Peyer's patch (tissue), 4 donors: ENCODE measurements around the gene PANK1. TPM values are rescaled to one million over a fixed set of nuclear protein-coding genes. Genes with fewer than 3 reads are reported as not detected.

Experiments
- DNase-seq, 3 donors: peaks; one replicate each; pipeline ENCODE4 v3.0.0-alpha.2; 2017 to 2019
- H3K27ac ChIP-seq, 4 donors: fragments of 200-600 bp; sonication (generic); one replicate each; pipeline ENCODE4 v1.5.1; 2016 to 2019
- H3K27me3 ChIP-seq, 2 donors: fragments of 200-600 bp; sonication (generic); one replicate each; pipeline ENCODE4 v1.5.1; 2019
- H3K36me3 ChIP-seq, 3 donors: fragments of 200-600 bp; sonication (generic); one replicate each; pipeline ENCODE4 v1.5.1; 2016 to 2019
- H3K4me1 ChIP-seq, 4 donors: fragments of 200-600 bp; sonication (generic); one replicate each; pipeline ENCODE4 v1.5.1; 2016 to 2019
- H3K4me3 ChIP-seq, 4 donors: fragments of 200-600 bp; sonication (generic); 1 replicate in 3 of 4; 2 replicates in 1 of 4; pipeline ENCODE4 v1.5.1; 2016 to 2019; ENCODE audit warnings: mild to moderate bottlenecking in 1 of 4
- H3K9me3 ChIP-seq, 4 donors: fragments of 200-600 bp; sonication (generic); one replicate each; pipeline ENCODE4 v1.5.1; 2016 to 2019; ENCODE audit warnings: mild to moderate bottlenecking in 1 of 4
- CTCF ChIP-seq, 6 experiments: fragments of 450-650 bp in 4 of 6; fragments of 200-600 bp in 2 of 6; sonication (generic) in 1 of 6; IDR thresholded peaks; one replicate each; pipeline ENCODE4 v1.5.1; 2017 to 2019; ENCODE audit warnings: antibody characterized with exemption in 6 of 6, mild to moderate bottlenecking in 3 of 6, moderate library complexity in 1 of 6
- POLR2A ChIP-seq, 2 donors: fragments of 450-650 bp; IDR thresholded peaks; one replicate each; pipeline ENCODE4 v1.5.1; 2017; ENCODE audit warnings: antibody characterized with exemption in 2 of 2, mild to moderate bottlenecking in 2 of 2, moderate library complexity in 2 of 2
- total RNA-seq, 4 donors: library from RNA; depleted of rRNA; stranded (reverse); fragments of >200 nt; gene quantifications; one replicate each; pipeline ENCODE4 v1.1.0, GENCODE V29; 2016

PANK1 gene
- total RNA-seq, 4 donors from 2014 or later, result 22.3 to 45.9 (median 33.9) TPM

GRCh38 chr10:89566095-89566950 is 78.7 kb downstream of the PANK1 start:
- Histone ChIP-seq H3K36me3 (no peaks in the 10 kb centered on the region), H3K27ac (no peak overlapping the region), H3K4me1 (no peaks in the 10 kb centered on the region), H3K9me3 (no peaks in the 10 kb centered on the region), H3K4me3 (no peak overlapping the region), H3K27me3 (no peaks in the 10 kb centered on the region)
- TF ChIP-seq CTCF (IDR thresholded peaks at IDR 0.05), result no peak
- TF ChIP-seq POLR2A (IDR thresholded peaks at IDR 0.05), result no peak
- no peak for DNase-seq

- Histone ChIP-seq H3K27me3 (no peaks in the 10 kb centered on the region), H3K4me3 (no peak overlapping the region), H3K9me3 (no peaks in the 10 kb centered on the region), H3K4me1 (no peaks in the 10 kb centered on the region), H3K27ac (no peak overlapping the region), H3K36me3 (no peaks in the 10 kb centered on the region)
- DNase-seq, result no peak
- TF ChIP-seq CTCF (IDR thresholded peaks at IDR 0.05), result no peak
- TF ChIP-seq POLR2A (IDR thresholded peaks at IDR 0.05), result no peak
These were observed 79.9 kb downstream of the PANK1 start for GRCh38 chr10:89565180-89565579.

- Histone ChIP-seq H3K4me1 (no peaks in the 10 kb centered on the region), H3K9me3 (no peaks in the 10 kb centered on the region), H3K27me3 (no peaks in the 10 kb centered on the region), H3K36me3 (no peaks in the 10 kb centered on the region), H3K4me3 (no peak overlapping the region), H3K27ac (no peak overlapping the region)
- DNase-seq, result peak in 1 of 3 donors; percentile 53
- TF ChIP-seq CTCF (IDR thresholded peaks at IDR 0.05) (peak; percentile 59 to 88 (median 80)), POLR2A (IDR thresholded peaks at IDR 0.05) (no peak)
These were observed 81.1 kb downstream of the PANK1 start for GRCh38 chr10:89563861-89564478.

- no peak for DNase-seq
- Histone ChIP-seq H3K27ac (no peak overlapping the region), H3K36me3 (no peaks in the 10 kb centered on the region), H3K4me1 (no peaks in the 10 kb centered on the region), H3K27me3 (no peaks in the 10 kb centered on the region), H3K9me3 (no peaks in the 10 kb centered on the region), H3K4me3 (no peak overlapping the region)
- TF ChIP-seq POLR2A (IDR thresholded peaks at IDR 0.05) (no peak), CTCF (IDR thresholded peaks at IDR 0.05) (no peak)
These were observed 81.7 kb downstream of the PANK1 start for GRCh38 chr10:89563311-89563710.

GRCh38 chr10:89556600-89556999 is 88.4 kb downstream of the PANK1 start:
- no peak for TF ChIP-seq POLR2A (IDR thresholded peaks at IDR 0.05)
- TF ChIP-seq CTCF (IDR thresholded peaks at IDR 0.05), result no peak
- Histone ChIP-seq H3K27me3 (no peaks in the 10 kb centered on the region), H3K4me3 (no peak overlapping the region), H3K9me3 (no peaks in the 10 kb centered on the region), H3K4me1 (no peaks in the 10 kb centered on the region), H3K27ac (no peak overlapping the region), H3K36me3 (no peaks in the 10 kb centered on the region)
- no peak for DNase-seq
